ENCODE results near the gene MRPS10. TPM values are rescaled to one million over a fixed set of nuclear protein-coding genes. Genes with fewer than 3 reads are reported as not detected.

The MRPS10 gene
- polyA plus RNA-seq, 3 donors = 9.2 to 33.0 (median 31.4) TPM

- H3K4me1 ChIP-seq (ENCODE audit: control insufficient read depth in 1 of 2, insufficient read depth in 2 of 2, low read length in 2 of 2) = no peaks in the 10 kb centered on the region
- no peak overlapping the region for H3K4me3 Mint-ChIP-seq
- H2AFZ ChIP-seq (ENCODE audit: insufficient read depth, low read depth, low read length, poor library complexity, severe bottlenecking) = no peak overlapping the region
- peaks cover 54 to 76% of the 10 kb centered on the region in 2 donors for H3K36me3 Mint-ChIP-seq
- H3K36me3 ChIP-seq (replicated peaks in 1 of 2; ENCODE audit: control insufficient read depth in 1 of 2, insufficient read depth in 2 of 2, low read length in 2 of 2) = peaks cover 54 to 91% of the 10 kb centered on the region in 2 donors
- H4K20me1 ChIP-seq (ENCODE audit: insufficient read depth, low read length) = no peaks in the 10 kb centered on the region
- no peaks in the 10 kb centered on the region for H3K27me3 ChIP-seq (ENCODE audit: control insufficient read depth in 2 of 2, insufficient read depth in 2 of 2, low read length in 2 of 2)
- no peak overlapping the region for H3K9ac ChIP-seq (ENCODE audit: insufficient read depth, low read length, poor library complexity, severe bottlenecking)
- DNase-seq = no peak
- peak overlapping the region in 1 of 2 donors; percentile 45 for H3K27ac ChIP-seq (ENCODE audit: low read depth in 1 of 2, low read length in 2 of 2)
- no peak overlapping the region for H3K4me3 ChIP-seq (replicated peaks in 1 of 3; ENCODE audit: low read depth in 2 of 3, low read length in 3 of 3)
- H3K4me2 ChIP-seq (replicated peaks; ENCODE audit: extremely low read depth, low read length, poor library complexity, severe bottlenecking) = no peak overlapping the region
- 94% methylated on average over 3 of the region's 7 CpGs for WGBS (ENCODE audit: insufficient coverage)
- H3K9me3 Mint-ChIP-seq = peaks cover 0 to 1% (median 0%) of the 10 kb centered on the region in 7 donors
- no peak for TF ChIP-seq CTCF (IDR thresholded peaks at IDR 0.05)
- peak overlapping the region in 3 of 7 donors; percentile 36 to 69 (median 52) for H3K27ac Mint-ChIP-seq
- intact Hi-C loops (cut with micrococcal nuclease) = loop anchor here in 1 of 2 donors (10.0 kb wide), 1 partner anchor 284 kb away; no protein-coding TSS in a partner anchor
- no peaks in the 10 kb centered on the region for H3K9me3 ChIP-seq (replicated peaks in 1 of 2; ENCODE audit: control insufficient read depth in 1 of 2, insufficient read depth in 1 of 2, low read length in 2 of 2)
- no peaks in the 10 kb centered on the region for H3K4me1 Mint-ChIP-seq
- H3K27me3 Mint-ChIP-seq (ENCODE audit: low read depth in 3 of 3) = peaks cover 0 to 1% (median 1%) of the 10 kb centered on the region in 3 donors
- H3K79me2 ChIP-seq (ENCODE audit: insufficient read depth, low read length) = no peaks in the 10 kb centered on the region
Observed at GRCh38 chr6:42260396-42260888, 42.8 kb upstream of the MRPS10 start.

GRCh38 chr6:42259841-42260395, 42.3 kb upstream of the MRPS10 start:
- H3K79me2 ChIP-seq (ENCODE audit: insufficient read depth, low read length) = no peaks in the 10 kb centered on the region
- no peaks in the 10 kb centered on the region for H3K4me1 ChIP-seq (ENCODE audit: control insufficient read depth in 1 of 2, insufficient read depth in 2 of 2, low read length in 2 of 2)
- no peaks in the 10 kb centered on the region for H4K20me1 ChIP-seq (ENCODE audit: insufficient read depth, low read length)
- no peak for DNase-seq
- no peak overlapping the region for H3K4me3 Mint-ChIP-seq
- H3K4me1 Mint-ChIP-seq = no peaks in the 10 kb centered on the region
- peak overlapping the region in 1 of 2 donors; percentile 45 for H3K27ac ChIP-seq (ENCODE audit: low read depth in 1 of 2, low read length in 2 of 2)
- 100% methylated on average over 4 of the region's 10 CpGs for WGBS (ENCODE audit: insufficient coverage)
- peak overlapping the region in 1 of 7 donors; percentile 37 for H3K27ac Mint-ChIP-seq
- peaks cover 0 to 1% (median 0%) of the 10 kb centered on the region in 7 donors for H3K9me3 Mint-ChIP-seq
- H3K27me3 Mint-ChIP-seq (ENCODE audit: low read depth in 3 of 3) = peaks cover 0 to 1% (median 1%) of the 10 kb centered on the region in 3 donors
- H3K4me3 ChIP-seq (replicated peaks in 1 of 3; ENCODE audit: low read depth in 2 of 3, low read length in 3 of 3) = no peak overlapping the region
- no peak overlapping the region for H3K4me2 ChIP-seq (replicated peaks; ENCODE audit: extremely low read depth, low read length, poor library complexity, severe bottlenecking)
- TF ChIP-seq CTCF (IDR thresholded peaks at IDR 0.05) = no peak
- no peak overlapping the region for H2AFZ ChIP-seq (ENCODE audit: insufficient read depth, low read depth, low read length, poor library complexity, severe bottlenecking)
- intact Hi-C loops (cut with micrococcal nuclease) = loop anchor here in 1 of 2 donors (10.0 kb wide), 1 partner anchor 285 kb away; no protein-coding TSS in a partner anchor
- peaks cover 59 to 91% of the 10 kb centered on the region in 2 donors for H3K36me3 ChIP-seq (replicated peaks in 1 of 2; ENCODE audit: control insufficient read depth in 1 of 2, insufficient read depth in 2 of 2, low read length in 2 of 2)
- no peaks in the 10 kb centered on the region for H3K27me3 ChIP-seq (ENCODE audit: control insufficient read depth in 2 of 2, insufficient read depth in 2 of 2, low read length in 2 of 2)
- no peaks in the 10 kb centered on the region for H3K9me3 ChIP-seq (replicated peaks in 1 of 2; ENCODE audit: control insufficient read depth in 1 of 2, insufficient read depth in 1 of 2, low read length in 2 of 2)
- no peak overlapping the region for H3K9ac ChIP-seq (ENCODE audit: insufficient read depth, low read length, poor library complexity, severe bottlenecking)
- peaks cover 58 to 80% of the 10 kb centered on the region in 2 donors for H3K36me3 Mint-ChIP-seq
